Heart left ventricle (tissue), 16 donors: Measurements from ENCODE around the gene GPD1. TPM values are rescaled to one million over a fixed set of nuclear protein-coding genes. Genes with fewer than 3 reads are reported as not detected.
"Not testable (repeated sequence)": the region's sequence is repeated elsewhere in the genome, so short reads cannot be mapped to it uniquely, and the experiment has no call there.

Experiments
- ATAC-seq, 4 donors: fragments of 200-7000 bp; cut with Tn5 transposase; one replicate each; pipeline ENCODE4 v1.9.1; 2020 to 2022; ENCODE audit warnings: moderate library complexity in 4 of 4, mild to moderate bottlenecking in 3 of 4, moderate number of reproducible peaks in 1 of 4
- DNase-seq, 5 donors: peaks; one replicate each; pipeline ENCODE4 v3.0.0-alpha.2; 2020
- H3K27ac ChIP-seq, 12 donors: fragments of 200-600 bp; sonication (generic) in 4 of 12; one replicate each; pipeline versions ENCODE4 v1.5.0 to v1.8.0; 2016 to 2022; ENCODE audit warnings: mild to moderate bottlenecking in 2 of 12
- H3K27me3 ChIP-seq, 9 donors: fragments of 200-600 bp; sonication (generic) in 2 of 9; one replicate each; pipeline versions ENCODE4 v1.5.1 to v1.8.0; 2016 to 2022; ENCODE audit warnings: mild to moderate bottlenecking in 3 of 9
- H3K36me3 ChIP-seq, 9 donors: fragments of 200-600 bp; sonication (generic) in 2 of 9; one replicate each; pipeline versions ENCODE4 v1.5.0 to v1.8.0; 2018 to 2022; ENCODE audit warnings: mild to moderate bottlenecking in 2 of 9
- H3K4me1 ChIP-seq, 12 donors: fragments of 200-600 bp; sonication (generic) in 4 of 12; one replicate each; pipeline versions ENCODE4 v1.5.0 to v1.8.0; 2016 to 2022; ENCODE audit warnings: mild to moderate bottlenecking in 3 of 12
- H3K4me3 ChIP-seq, 12 donors: fragments of 200-600 bp; sonication (generic) in 4 of 12; one replicate each; pipeline versions ENCODE4 v1.5.0 to v1.8.0; 2017 to 2022; ENCODE audit warnings: mild to moderate bottlenecking in 9 of 12, moderate library complexity in 4 of 12
- H3K9me3 ChIP-seq, 12 donors: fragments of 200-600 bp; sonication (generic) in 4 of 12; one replicate each; pipeline versions ENCODE4 v1.5.0 to v1.8.0; 2016 to 2022; ENCODE audit warnings: mild to moderate bottlenecking in 1 of 12
- POLR2A ChIP-seq, 2 donors: fragments of 450-650 bp; IDR thresholded peaks; one replicate each; pipeline ENCODE4 v1.6.1; 2017; ENCODE audit warnings: antibody characterized with exemption in 2 of 2, mild to moderate bottlenecking in 2 of 2, moderate library complexity in 2 of 2
- WGBS, 4 donors: extraction: QIAGEN DNeasy Blood & Tissue Kit in 2 of 4; methylation state at CpG; one replicate each; pipeline versions ENCODE4 v1.1.5 to v1.1.7; 2013 to 2018; 5-methylcytosine and 5-hydroxymethylcytosine counted together
- intact Hi-C, 10 donors: fragments of 100-400 bp; cut with DNase I; formaldehyde crosslinking; loops; one replicate each; pipeline versions ENCODE4 v1.11.1 to v1.14.2; 2022
- polyA plus RNA-seq, 2 donors: library from polyadenylated mRNA; stranded (reverse); fragments of 200-250 nt; gene quantifications; one replicate each; pipeline ENCODE4 v1.2.3, GENCODE V29; 2013
- total RNA-seq, 9 donors: library from RNA; depleted of rRNA in 2 of 9; stranded (reverse); fragments of >200 nt in 2 of 9; fragmentation: NEBNext Ultra II Directional in 3 of 9; extraction: Animal tissue kit (Norgen Biotek cat#: 25700) in 3 of 9; gene quantifications; one replicate each; pipeline versions ENCODE4 v1.1.0 to v1.2.4, GENCODE V29; 2016 to 2023
- TF ChIP-seq, protein P1 (sequence below), 12 donors: fragments of 200-600 bp; sonication (generic) in 4 of 12; IDR thresholded peaks; one replicate each; pipeline versions ENCODE4 v1.5.0 to v1.8.0; 2018 to 2022; ENCODE audit warnings: antibody characterized with exemption in 12 of 12, mild to moderate bottlenecking in 5 of 12
- donor health status: ischemic (EF 13 %, LVEDD 7.1; RV severe dilation, severe dysfunction).
- donor health status: healthy with polysubstance abuse.
- donor health status: DM: no; HTN: yes; CAD: no.
- donor health status: DM: no; HTN: no; CAD: no.
- donor health status: ischemic (EF 25% LVEDD 6.9; RV normal size, moderate dysfunction).
- donor health status: ischemic (EF 25% LVEDD 5.7; RV mildly dilated, moderate dysfunction).
- donor health status: healthy.
- donor health status: DM: yes; HTN: yes; CAD: no.
- donor health status: ischemic (EF 35%, LVEDD 5.7; RV mildly dilated, moderate dysfunction).
- donor health status: nonischemic (EF 11% LVEDD 7.7; RV severe dilation, severe dysfunction).
- donor health status: DM: yes; HTN: yes; CAD: no.
- donor health status: PGD.
- donor health status: ischemic (EF 29% LVEDD 5.4; RV normal size, mild dysfunction).
- donor health status: nonischemic (EF 23%, LVEDD 6.1; RV moderate dilation, normal function).

The GPD1 gene
- total and polyA plus RNA-seq, 11 donors: 7.4 to 75.8 (median 10.0) TPM

DNA sequence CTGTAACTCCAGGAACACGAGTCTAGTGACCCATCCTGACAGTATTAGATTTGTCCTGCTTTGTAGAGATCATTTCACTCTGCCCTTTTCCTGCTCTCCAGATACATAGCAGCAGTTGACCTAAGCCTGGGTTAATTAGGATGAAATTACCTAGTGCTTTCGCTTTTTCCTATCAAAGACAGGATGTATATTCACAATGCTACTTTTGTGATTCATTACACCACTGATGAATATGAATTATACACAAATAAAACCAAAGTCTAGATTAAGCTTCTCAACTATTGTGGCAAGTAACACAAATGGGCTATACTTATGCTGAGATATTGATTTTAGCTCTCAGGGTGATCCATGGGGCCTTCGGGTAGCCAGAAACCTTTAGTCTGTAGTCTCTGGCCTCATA lies 45.5 kb downstream of the GPD1 start:
- DNase-seq (no peak), ATAC-seq (no peak)
- TF ChIP-seq POLR2A (IDR thresholded peaks at IDR 0.05): no peak
- TF ChIP-seq, protein P1, sequence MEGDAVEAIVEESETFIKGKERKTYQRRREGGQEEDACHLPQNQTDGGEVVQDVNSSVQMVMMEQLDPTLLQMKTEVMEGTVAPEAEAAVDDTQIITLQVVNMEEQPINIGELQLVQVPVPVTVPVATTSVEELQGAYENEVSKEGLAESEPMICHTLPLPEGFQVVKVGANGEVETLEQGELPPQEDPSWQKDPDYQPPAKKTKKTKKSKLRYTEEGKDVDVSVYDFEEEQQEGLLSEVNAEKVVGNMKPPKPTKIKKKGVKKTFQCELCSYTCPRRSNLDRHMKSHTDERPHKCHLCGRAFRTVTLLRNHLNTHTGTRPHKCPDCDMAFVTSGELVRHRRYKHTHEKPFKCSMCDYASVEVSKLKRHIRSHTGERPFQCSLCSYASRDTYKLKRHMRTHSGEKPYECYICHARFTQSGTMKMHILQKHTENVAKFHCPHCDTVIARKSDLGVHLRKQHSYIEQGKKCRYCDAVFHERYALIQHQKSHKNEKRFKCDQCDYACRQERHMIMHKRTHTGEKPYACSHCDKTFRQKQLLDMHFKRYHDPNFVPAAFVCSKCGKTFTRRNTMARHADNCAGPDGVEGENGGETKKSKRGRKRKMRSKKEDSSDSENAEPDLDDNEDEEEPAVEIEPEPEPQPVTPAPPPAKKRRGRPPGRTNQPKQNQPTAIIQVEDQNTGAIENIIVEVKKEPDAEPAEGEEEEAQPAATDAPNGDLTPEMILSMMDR (IDR thresholded peaks at IDR 0.05): no peak
- H3K36me3 ChIP-seq: peaks cover 0 to 11% (median 0%) of the 10 kb centered on the region in 9 donors
- peaks cover 0 to 23% (median 2%) of the 10 kb centered on the region in 12 donors for H3K4me1 ChIP-seq
- 64 to 67% (median 65%) methylated on average over 3 of the region's 3 CpGs for WGBS, 4 donors
- H3K4me3 ChIP-seq: no peak overlapping the region
- H3K27ac ChIP-seq: no peak overlapping the region
- H3K27me3 ChIP-seq: no peaks in the 10 kb centered on the region
- intact Hi-C loops: no loop called here
- no peaks in the 10 kb centered on the region for H3K9me3 ChIP-seq

DNA sequence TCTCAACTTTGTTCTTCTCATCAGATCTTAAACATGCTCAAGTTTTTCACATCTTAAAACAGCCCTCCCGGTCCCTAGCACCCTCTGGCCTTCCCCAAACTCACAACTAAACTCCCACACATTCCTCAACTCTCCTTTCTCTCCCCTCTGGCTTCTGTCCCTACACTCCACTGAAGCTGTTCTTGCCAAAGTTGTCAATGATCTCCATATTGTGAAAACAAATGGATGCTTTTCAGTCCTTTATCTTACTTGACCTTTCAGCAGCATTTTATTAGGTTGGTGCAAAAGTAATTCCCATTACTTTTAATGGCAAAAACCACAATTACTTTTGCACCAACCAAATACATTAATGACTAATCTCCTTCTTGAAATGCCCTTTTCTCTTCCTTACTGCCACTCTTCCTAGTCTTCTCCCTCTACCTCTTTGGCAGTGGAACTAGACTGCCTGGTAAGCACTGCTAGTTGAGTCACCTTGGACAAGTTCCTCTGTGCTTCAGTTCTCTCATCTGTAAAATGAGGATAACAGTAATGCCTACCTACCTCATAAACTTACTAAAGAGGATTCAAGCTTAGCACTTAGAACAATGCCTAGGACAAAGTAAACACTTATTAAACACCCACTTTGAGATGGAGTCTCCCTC lies 47.4 kb downstream of the GPD1 start:
- Histone ChIP-seq H3K4me1 (peaks cover 0 to 13% (median 0%) of the 10 kb centered on the region in 12 donors), H3K4me3 (no peak overlapping the region), H3K27ac (no peak overlapping the region), H3K9me3 (no peaks in the 10 kb centered on the region), H3K36me3 (peaks cover 0 to 11% (median 0%) of the 10 kb centered on the region in 9 donors), H3K27me3 (no peaks in the 10 kb centered on the region)
- DNase-seq: no peak
- TF ChIP-seq, protein P1 (IDR thresholded peaks at IDR 0.05): no peak
- no peak for TF ChIP-seq POLR2A (IDR thresholded peaks at IDR 0.05)
- 45 to 56% (median 52%) methylated on average over 1 of the region's 1 CpG for WGBS, 4 donors
- ATAC-seq: peak in 1 of 4 donors; percentile 33
- intact Hi-C loops: no loop called here

DNA sequence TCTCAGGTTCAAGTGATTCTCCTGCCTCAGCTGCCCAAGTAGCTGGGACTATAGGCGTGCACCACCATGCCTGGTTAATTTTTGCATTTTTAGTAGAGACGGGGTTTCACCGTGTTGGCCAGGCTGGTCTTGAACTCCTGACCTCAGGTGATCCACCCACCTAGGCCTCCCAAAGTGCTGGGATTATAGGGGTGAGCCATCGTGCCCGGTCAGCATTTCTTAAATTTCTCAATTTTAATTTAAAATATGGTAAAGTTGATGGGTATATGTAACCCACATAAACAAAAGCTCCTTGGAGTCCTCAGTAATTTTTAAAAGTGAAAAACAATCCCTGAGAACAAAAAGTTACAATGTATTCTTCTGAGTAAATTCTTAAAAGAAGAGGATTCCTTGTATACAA lies 51.1 kb downstream of the GPD1 start:
- intact Hi-C loops, H3K27me3 ChIP-seq, H3K9me3 ChIP-seq, DNase-seq, H3K4me3 ChIP-seq, H3K27ac ChIP-seq, ATAC-seq: not testable (repeated sequence)
- Histone ChIP-seq H3K36me3 (peaks cover 0 to 11% (median 3%) of the 10 kb centered on the region in 9 donors), H3K4me1 (peaks cover 0 to 11% (median 0%) of the 10 kb centered on the region in 12 donors)
- 91 to 97% (median 94%) methylated on average over 5 of the region's 5 CpGs for WGBS, 4 donors

DNA sequence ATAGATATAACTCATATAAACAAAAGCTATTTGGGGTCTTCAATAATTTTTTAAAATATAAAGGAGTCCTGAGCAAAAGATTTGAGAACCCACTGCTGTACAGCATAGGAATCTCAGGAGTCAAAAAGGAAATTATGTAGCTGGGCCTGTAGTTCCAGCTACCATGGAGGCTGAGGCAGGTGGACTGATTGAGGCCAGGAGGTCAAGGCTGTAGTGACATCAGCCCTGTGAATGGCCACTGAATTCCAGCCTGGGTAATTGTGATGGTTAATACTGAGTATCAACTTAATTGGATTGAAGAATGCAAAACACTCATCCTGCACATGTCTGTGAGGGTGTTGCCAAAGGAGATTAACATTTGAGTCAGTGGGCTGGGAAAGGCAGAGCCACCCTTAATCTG lies 52.8 kb downstream of the GPD1 start:
- no peak overlapping the region for H3K27ac ChIP-seq
- H3K27me3 ChIP-seq: no peaks in the 10 kb centered on the region
- peaks cover 0 to 7% (median 0%) of the 10 kb centered on the region in 12 donors for H3K4me1 ChIP-seq
- peaks cover 0 to 11% (median 3%) of the 10 kb centered on the region in 9 donors for H3K36me3 ChIP-seq
- ATAC-seq (no peak), DNase-seq (no peak)
- no peak overlapping the region for H3K4me3 ChIP-seq
- intact Hi-C loops: no loop called here
- H3K9me3 ChIP-seq: no peaks in the 10 kb centered on the region
- TF ChIP-seq POLR2A (IDR thresholded peaks at IDR 0.05): no peak
- TF ChIP-seq, protein P1 (IDR thresholded peaks at IDR 0.05): no peak

DNA sequence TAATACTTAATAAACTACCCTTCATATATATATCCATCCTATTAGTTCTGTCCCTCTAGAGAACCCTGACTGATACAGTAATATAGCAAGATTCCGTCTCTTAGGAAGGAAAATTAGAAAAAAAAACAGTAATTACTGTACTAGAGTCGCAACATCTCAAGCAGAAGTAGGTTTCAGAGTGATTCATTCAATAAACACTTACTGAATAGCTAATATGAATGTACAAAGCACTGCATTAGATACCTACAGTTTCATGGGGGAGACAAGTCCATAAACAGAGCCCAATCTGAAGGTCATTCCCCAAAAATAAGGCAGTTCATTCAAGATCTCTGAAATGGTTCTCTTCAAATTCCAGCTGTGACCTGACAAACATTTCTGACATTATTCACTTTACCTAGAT lies 53.5 kb downstream of the GPD1 start:
- no peaks in the 10 kb centered on the region for H3K27me3 ChIP-seq
- H3K27ac ChIP-seq: no peak overlapping the region
- ATAC-seq (no peak), DNase-seq (no peak)
- no peaks in the 10 kb centered on the region for H3K9me3 ChIP-seq
- TF ChIP-seq, protein P1 (IDR thresholded peaks at IDR 0.05): no peak
- no peak for TF ChIP-seq POLR2A (IDR thresholded peaks at IDR 0.05)
- 92 to 98% (median 95%) methylated on average over 2 of the region's 2 CpGs for WGBS, 4 donors
- peaks cover 0 to 7% (median 0%) of the 10 kb centered on the region in 12 donors for H3K4me1 ChIP-seq
- intact Hi-C loops: no loop called here
- no peak overlapping the region for H3K4me3 ChIP-seq
- H3K36me3 ChIP-seq: peaks cover 0 to 11% (median 3%) of the 10 kb centered on the region in 9 donors
